H9 (cell line): Measurements from ENCODE around the gene MTNR1A. TPM values are rescaled to one million over a fixed set of nuclear protein-coding genes. Genes with fewer than 3 reads are reported as not detected.

ENCODE experiments used
- DNase-seq: peaks from one replicate; pipeline ENCODE4 v3.0.0-alpha.2; 2017
- H2AFZ ChIP-seq: one replicate; pipeline ENCODE4 v1.6.1; 2013; ENCODE audit warnings: mild to moderate bottlenecking, low read length, control low read depth, moderate library complexity
- H2AK5ac ChIP-seq: 2 replicates; pipeline ENCODE4 v1.6.1; 2013; ENCODE audit warnings: low read length, control low read depth, mixed read lengths; ENCODE audit not compliant: insufficient read length
- H2BK120ac ChIP-seq: one replicate; pipeline ENCODE4 v1.6.1; 2013; ENCODE audit warnings: low read depth, mild to moderate bottlenecking, low read length, control low read depth, inconsistent platforms; ENCODE audit not compliant: poor library complexity, severe bottlenecking
- H2BK12ac ChIP-seq: 2 replicates; pipeline ENCODE4 v1.6.1; 2013; ENCODE audit warnings: low read length, control low read depth, mixed read lengths, low read depth; ENCODE audit not compliant: insufficient read length
- H2BK15ac ChIP-seq: 2 replicates; pipeline ENCODE4 v1.6.1; 2013; ENCODE audit warnings: low read depth, low read length, control low read depth
- H2BK20ac ChIP-seq: one replicate; pipeline ENCODE4 v1.6.1; 2013; ENCODE audit warnings: low read depth, mild to moderate bottlenecking, low read length, control low read depth, inconsistent platforms; ENCODE audit not compliant: poor library complexity, severe bottlenecking
- H2BK5ac ChIP-seq: 2 replicates; pipeline ENCODE4 v1.6.1; 2013; ENCODE audit warnings: low read length, control low read depth, mixed read lengths; ENCODE audit not compliant: insufficient read length
- H3K14ac ChIP-seq: 2 replicates; pipeline ENCODE4 v1.6.1; 2013; ENCODE audit warnings: low read length, control low read depth; ENCODE audit not compliant: insufficient read depth
- H3K18ac ChIP-seq: 2 replicates; pipeline ENCODE4 v1.6.1; 2013; ENCODE audit warnings: low read depth, mild to moderate bottlenecking, mixed read lengths, low read length, control low read depth; ENCODE audit not compliant: insufficient read length
- H3K23ac ChIP-seq: 2 replicates; pipeline ENCODE4 v1.6.1; 2013; ENCODE audit warnings: low read length, control low read depth, mixed read lengths, low read depth; ENCODE audit not compliant: insufficient read length
- H3K23me2 ChIP-seq: 2 replicates; pipeline ENCODE4 v1.6.1; 2013; ENCODE audit warnings: low read depth, mild to moderate bottlenecking, mixed read lengths, low read length, control low read depth; ENCODE audit not compliant: insufficient read length, poor library complexity, severe bottlenecking
- H3K27ac ChIP-seq: 2 replicates; pipeline ENCODE4 v1.5.1; 2013; ENCODE audit warnings: low read length, control low read depth, mixed read lengths, low read depth; ENCODE audit not compliant: insufficient read length
- H3K27me3 ChIP-seq: 2 replicates; pipeline ENCODE4 v1.6.1; 2013; ENCODE audit warnings: low read length, control low read depth, inconsistent platforms; ENCODE audit not compliant: insufficient read depth
- H3K4ac ChIP-seq: 2 replicates; pipeline ENCODE4 v1.6.1; 2013; ENCODE audit warnings: low read depth, mild to moderate bottlenecking, control low read depth, inconsistent platforms, low read length, moderate library complexity
- H3K4me1 ChIP-seq: 2 replicates; pipeline ENCODE4 v1.6.1; 2013; ENCODE audit warnings: low read length, control low read depth, inconsistent platforms; ENCODE audit not compliant: insufficient read depth
- H3K4me2 ChIP-seq: 2 replicates; pipeline ENCODE4 v1.6.1; 2013; ENCODE audit warnings: low read length, control low read depth, mixed read lengths; ENCODE audit not compliant: insufficient read length, insufficient read depth
- H3K56ac ChIP-seq: 2 replicates; pipeline ENCODE4 v1.6.1; 2013; ENCODE audit warnings: low read depth, mild to moderate bottlenecking, mixed read lengths, low read length, control low read depth; ENCODE audit not compliant: insufficient read length
- H3K79me1 ChIP-seq: 2 replicates; pipeline ENCODE4 v1.6.1; 2013; ENCODE audit warnings: low read depth, mild to moderate bottlenecking, moderate library complexity, low read length, control low read depth, inconsistent platforms; ENCODE audit not compliant: insufficient read depth, poor library complexity, severe bottlenecking
- H3K79me2 ChIP-seq: 2 replicates; pipeline ENCODE4 v1.6.1; 2013; ENCODE audit warnings: low read length, control low read depth, inconsistent platforms; ENCODE audit not compliant: insufficient read depth
- H3K9ac ChIP-seq: 2 replicates; pipeline ENCODE4 v1.6.1; 2013; ENCODE audit warnings: low read length, control low read depth, mixed read lengths; ENCODE audit not compliant: insufficient read length; ENCODE audit errors: extremely low read depth
- H3K9me3 ChIP-seq: one replicate; pipeline ENCODE4 v1.6.1; 2013; ENCODE audit warnings: low read depth, low read length, inconsistent platforms; ENCODE audit not compliant: control insufficient read depth
- H3T11ph ChIP-seq: one replicate; pipeline ENCODE4 v1.6.1; 2013; ENCODE audit warnings: mild to moderate bottlenecking, low read length, control low read depth, inconsistent platforms
- H4K20me1 ChIP-seq: one replicate; pipeline ENCODE4 v1.6.1; 2013; ENCODE audit not compliant: control insufficient read depth, insufficient read length, insufficient read depth
- H4K5ac ChIP-seq: 2 replicates; pipeline ENCODE4 v1.6.1; 2013; ENCODE audit warnings: low read depth, mild to moderate bottlenecking, mixed read lengths, low read length, control low read depth; ENCODE audit not compliant: insufficient read length
- H4K8ac ChIP-seq: replicated peaks from 2 replicates; pipeline ENCODE4 v1.6.1; 2013; ENCODE audit warnings: low read length, control low read depth, mixed read lengths, low read depth; ENCODE audit not compliant: insufficient read length
- H4K91ac ChIP-seq: 2 replicates; pipeline ENCODE4 v1.6.1; 2013; ENCODE audit warnings: low read depth, mild to moderate bottlenecking, moderate library complexity, mixed read lengths, low read length, control low read depth; ENCODE audit not compliant: insufficient read length
- H3K27ac Mint-ChIP-seq, 3 experiments: 2 replicates in 2 of 3; 3 replicates in 1 of 3; pipeline ENCODE4 v1.8.0; 2020 to 2021; ENCODE audit warnings: mixed read lengths in 3 of 3, mild to moderate bottlenecking in 1 of 3, moderate library complexity in 1 of 3
- H3K27me3 Mint-ChIP-seq: 2 replicates; pipeline ENCODE4 v1.8.0; 2021; ENCODE audit warnings: low read depth, mild to moderate bottlenecking, moderate library complexity, mixed read lengths
- H3K36me3 Mint-ChIP-seq, 3 experiments: 2 replicates in 2 of 3; 3 replicates in 1 of 3; pipeline ENCODE4 v1.8.0; 2020 to 2021; ENCODE audit warnings: low read depth in 3 of 3, mixed read lengths in 3 of 3; ENCODE audit not compliant: insufficient read depth in 1 of 3
- H3K4me1 Mint-ChIP-seq, 2 experiments: 2 replicates each; pipeline ENCODE4 v1.8.0; 2020; ENCODE audit warnings: mixed read lengths in 2 of 2
- H3K4me3 Mint-ChIP-seq, 2 experiments: 2 replicates in 1 of 2; 3 replicates in 1 of 2; pipeline ENCODE4 v1.8.0; 2020 to 2021; ENCODE audit warnings: mild to moderate bottlenecking in 2 of 2, mixed read lengths in 2 of 2, moderate library complexity in 1 of 2
- H3K9me3 Mint-ChIP-seq, 2 experiments: 2 replicates in 1 of 2; 3 replicates in 1 of 2; pipeline ENCODE4 v1.8.0; 2020; ENCODE audit warnings: mild to moderate bottlenecking in 2 of 2, mixed read lengths in 2 of 2, moderate library complexity in 1 of 2
- CTCF ChIP-seq: fragments of 200-600 bp; sonication (generic); conservative IDR thresholded peaks from 3 replicates; pipeline ENCODE4 v1.8.0; 2021; ENCODE audit warnings: antibody characterized with exemption, mild to moderate bottlenecking
- WGBS: extraction: QIAGEN DNeasy Blood & Tissue Kit; methylation state at CpG from one replicate; pipeline ENCODE4 v1.1.7; 2013; ENCODE audit warnings: missing lambda C conversion rate, low lambda C conversion rate, mixed read lengths; ENCODE audit not compliant: insufficient read length; ENCODE audit errors: extremely low coverage; 5-methylcytosine and 5-hydroxymethylcytosine counted together
- total RNA-seq: library from RNA; stranded (reverse); gene quantifications from 2 replicates; pipeline ENCODE4 v1.2.1, GENCODE V29; 2021

Gene MTNR1A
- total RNA-seq, 1 experiment from 2014 or later = 0.57 TPM

DNA sequence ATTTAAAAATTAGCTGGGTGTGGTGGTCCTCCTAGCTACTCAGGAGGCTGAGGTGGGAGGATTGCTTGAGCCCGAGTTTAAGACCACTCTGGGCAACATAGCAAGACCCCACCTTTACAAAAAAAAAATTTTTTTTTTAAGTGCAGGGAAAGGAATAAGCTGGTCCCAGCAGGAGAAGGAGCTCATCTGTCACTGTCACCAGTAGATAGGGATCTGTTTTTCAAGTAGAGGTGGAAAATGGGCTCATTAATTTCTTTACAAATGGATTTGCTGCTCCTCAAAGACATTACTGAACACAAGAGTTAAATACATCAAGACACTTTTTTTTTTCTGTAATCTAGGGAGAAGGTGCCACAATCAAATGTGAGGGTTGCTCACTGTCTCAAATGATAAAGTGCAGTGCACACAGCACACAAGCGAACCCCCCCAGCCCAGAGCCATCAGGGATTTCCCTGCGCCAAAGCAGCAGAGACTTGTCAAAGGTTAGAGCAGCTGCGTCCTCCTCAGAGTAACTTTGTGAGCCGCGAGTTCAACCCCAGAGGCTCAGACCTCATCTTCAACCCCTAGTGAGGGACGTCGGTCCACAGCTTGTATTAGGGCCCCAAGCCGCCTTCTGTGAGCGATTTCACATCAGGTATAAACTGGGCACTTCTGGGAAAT lies 14.3 kb upstream of the MTNR1A start:
- H3K23ac ChIP-seq = no peak overlapping the region
- H3K23me2 ChIP-seq = no peaks in the 10 kb centered on the region
- no peaks in the 10 kb centered on the region for H3K27me3 ChIP-seq
- H3K27ac ChIP-seq = no peak overlapping the region
- H3K27me3 Mint-ChIP-seq = no peaks in the 10 kb centered on the region
- no peak overlapping the region for H3K4me2 ChIP-seq
- H3K4me1 Mint-ChIP-seq = no peaks in the 10 kb centered on the region
- WGBS = no CpG with 5 or more reads among the region's 10 CpGs
- H2AFZ ChIP-seq = no peak overlapping the region
- H3K4ac ChIP-seq = no peak overlapping the region
- no peak overlapping the region for H3K9ac ChIP-seq
- H3K27ac Mint-ChIP-seq = no peak overlapping the region
- DNase-seq = no peak
- no peaks in the 10 kb centered on the region for H3K9me3 ChIP-seq
- H4K5ac ChIP-seq = no peak overlapping the region
- H2BK20ac ChIP-seq = no peak overlapping the region
- no peak overlapping the region for H2BK12ac ChIP-seq
- TF ChIP-seq CTCF = no peak
- H4K20me1 ChIP-seq = no peaks in the 10 kb centered on the region
- H2BK5ac ChIP-seq = no peak overlapping the region
- no peak overlapping the region for H3K14ac ChIP-seq
- H4K8ac ChIP-seq = no peak overlapping the region
- H3T11ph ChIP-seq = no peak overlapping the region
- H3K9me3 Mint-ChIP-seq = no peaks in the 10 kb centered on the region
- no peak overlapping the region for H2BK15ac ChIP-seq
- no peaks in the 10 kb centered on the region for H3K36me3 Mint-ChIP-seq
- no peaks in the 10 kb centered on the region for H3K4me1 ChIP-seq
- no peaks in the 10 kb centered on the region for H3K79me2 ChIP-seq
- H3K56ac ChIP-seq = no peak overlapping the region
- no peak overlapping the region for H2AK5ac ChIP-seq
- no peak overlapping the region for H3K18ac ChIP-seq
- H3K4me3 Mint-ChIP-seq = no peak overlapping the region
- no peak overlapping the region for H4K91ac ChIP-seq
- H2BK120ac ChIP-seq = no peak overlapping the region
- H3K79me1 ChIP-seq = no peaks in the 10 kb centered on the region
